Calu3 (cell line): ENCODE data around the gene NSMCE1. TPM values are rescaled to one million over a fixed set of nuclear protein-coding genes. Genes with fewer than 3 reads are reported as not detected.

Experiments
- BruUV-seq: library from RNA; stranded (reverse); fragments of 400-500 nt; replicated peaks from 2 replicates; lab custom pipeline; 2021; lab: Mats Ljungman, UMichigan
- CTCF ChIA-PET: fragments of 300-600 bp; sonication (Branson Sonifier 250); formaldehyde crosslinking; loops from one replicate; lab custom pipeline; 2022; ENCODE audit warnings: antibody characterized with exemption; lab: Charles Lee
- DNase-seq: peaks from one replicate; pipeline ENCODE4 v3.0.0; 2022
- H3K27ac Mint-ChIP-seq: one replicate; pipeline ENCODE4 v1.8.0; 2022; ENCODE audit warnings: mixed read lengths; ENCODE audit not compliant: unreplicated experiment
- H3K27me3 Mint-ChIP-seq: one replicate; pipeline ENCODE4 v1.8.0; 2022; ENCODE audit warnings: mixed read lengths; ENCODE audit not compliant: unreplicated experiment
- H3K36me3 Mint-ChIP-seq: one replicate; pipeline ENCODE4 v1.8.0; 2022; ENCODE audit warnings: mild to moderate bottlenecking, moderate library complexity, mixed read lengths; ENCODE audit not compliant: insufficient read depth, unreplicated experiment
- H3K4me1 Mint-ChIP-seq: one replicate; pipeline ENCODE4 v1.8.0; 2022; ENCODE audit warnings: mild to moderate bottlenecking, low read depth, mixed read lengths; ENCODE audit not compliant: unreplicated experiment
- H3K4me3 Mint-ChIP-seq: one replicate; pipeline ENCODE4 v1.8.0; 2022; ENCODE audit warnings: mild to moderate bottlenecking, low read depth, moderate library complexity, mixed read lengths; ENCODE audit not compliant: unreplicated experiment
- H3K9me3 Mint-ChIP-seq: one replicate; pipeline ENCODE4 v1.8.0; 2022; ENCODE audit warnings: low read depth, mixed read lengths; ENCODE audit not compliant: unreplicated experiment
- intact Hi-C: fragments of 100-400 bp; cut with micrococcal nuclease; formaldehyde crosslinking; loops from one replicate; pipeline ENCODE4 v1.10.0; 2022; ENCODE audit not compliant: unreplicated experiment
- total RNA-seq: library from RNA; stranded (reverse); gene quantifications from 2 replicates; pipeline ENCODE4 v1.2.3, GENCODE V29; 2022
- TF ChIP-seq, protein P1 (sequence below): fragments of 200-600 bp; IDR thresholded peaks from one replicate; pipeline ENCODE4 v1.8.0; 2022; ENCODE audit warnings: antibody characterized with exemption; ENCODE audit not compliant: unreplicated experiment

Gene NSMCE1
- total RNA-seq, 1 experiment from 2014 or later, result 83.2 TPM

DNA sequence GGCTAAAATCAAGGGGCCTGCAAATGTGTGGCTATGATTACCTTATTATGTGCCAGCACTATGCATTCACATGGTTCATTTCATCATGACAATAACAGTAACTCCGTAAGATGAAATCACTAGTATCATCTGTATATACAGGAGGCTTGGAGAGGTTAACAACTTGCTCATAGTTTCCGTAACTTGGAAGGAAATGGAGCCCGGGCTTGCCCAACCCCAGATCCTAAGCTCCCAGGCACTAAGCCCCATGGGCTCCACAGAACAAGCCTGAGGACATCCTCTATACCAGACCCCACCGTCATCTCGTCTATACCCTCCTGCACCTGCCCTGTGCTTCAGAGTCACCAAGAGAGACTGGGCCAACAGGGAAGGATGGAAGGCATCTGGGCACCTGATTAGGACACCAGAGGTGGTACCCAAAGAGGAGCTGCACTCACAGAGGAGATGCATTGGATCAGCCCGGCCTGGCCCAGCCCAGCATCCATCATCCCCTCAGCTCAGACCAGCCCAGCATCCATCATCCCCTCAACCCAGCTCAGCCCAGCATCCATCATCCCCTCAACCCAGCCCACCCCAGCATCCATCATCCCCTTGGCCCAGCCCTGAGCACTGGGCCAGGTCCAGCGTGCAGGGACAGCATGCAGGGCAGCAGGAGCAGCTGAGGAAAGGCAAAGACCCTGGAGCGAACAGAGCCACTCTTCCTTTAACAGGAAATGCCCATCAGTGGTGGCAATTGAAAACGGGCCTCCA lies 28.5 kb downstream of the NSMCE1 start:
- BruUV-seq, result no TSS peak
- Mint-ChIP-seq H3K27ac (no peak overlapping the region), H3K36me3 (peaks cover 16% of the 10 kb centered on the region), H3K4me3 (no peak overlapping the region), H3K9me3 (no peaks in the 10 kb centered on the region), H3K4me1 (peaks cover 31% of the 10 kb centered on the region), H3K27me3 (no peaks in the 10 kb centered on the region)
- no peak for DNase-seq
- intact Hi-C loops, result loop anchor here (10.0 kb wide), 1 partner anchor 215 kb away; no protein-coding TSS in a partner anchor
- TF ChIP-seq, protein P1, sequence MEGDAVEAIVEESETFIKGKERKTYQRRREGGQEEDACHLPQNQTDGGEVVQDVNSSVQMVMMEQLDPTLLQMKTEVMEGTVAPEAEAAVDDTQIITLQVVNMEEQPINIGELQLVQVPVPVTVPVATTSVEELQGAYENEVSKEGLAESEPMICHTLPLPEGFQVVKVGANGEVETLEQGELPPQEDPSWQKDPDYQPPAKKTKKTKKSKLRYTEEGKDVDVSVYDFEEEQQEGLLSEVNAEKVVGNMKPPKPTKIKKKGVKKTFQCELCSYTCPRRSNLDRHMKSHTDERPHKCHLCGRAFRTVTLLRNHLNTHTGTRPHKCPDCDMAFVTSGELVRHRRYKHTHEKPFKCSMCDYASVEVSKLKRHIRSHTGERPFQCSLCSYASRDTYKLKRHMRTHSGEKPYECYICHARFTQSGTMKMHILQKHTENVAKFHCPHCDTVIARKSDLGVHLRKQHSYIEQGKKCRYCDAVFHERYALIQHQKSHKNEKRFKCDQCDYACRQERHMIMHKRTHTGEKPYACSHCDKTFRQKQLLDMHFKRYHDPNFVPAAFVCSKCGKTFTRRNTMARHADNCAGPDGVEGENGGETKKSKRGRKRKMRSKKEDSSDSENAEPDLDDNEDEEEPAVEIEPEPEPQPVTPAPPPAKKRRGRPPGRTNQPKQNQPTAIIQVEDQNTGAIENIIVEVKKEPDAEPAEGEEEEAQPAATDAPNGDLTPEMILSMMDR, result no peak
- CTCF ChIA-PET, result interaction anchor here (0.6 kb wide), 1 partner anchor 9 kb away, joined by 3 read pairs; no protein-coding TSS in a partner anchor

DNA sequence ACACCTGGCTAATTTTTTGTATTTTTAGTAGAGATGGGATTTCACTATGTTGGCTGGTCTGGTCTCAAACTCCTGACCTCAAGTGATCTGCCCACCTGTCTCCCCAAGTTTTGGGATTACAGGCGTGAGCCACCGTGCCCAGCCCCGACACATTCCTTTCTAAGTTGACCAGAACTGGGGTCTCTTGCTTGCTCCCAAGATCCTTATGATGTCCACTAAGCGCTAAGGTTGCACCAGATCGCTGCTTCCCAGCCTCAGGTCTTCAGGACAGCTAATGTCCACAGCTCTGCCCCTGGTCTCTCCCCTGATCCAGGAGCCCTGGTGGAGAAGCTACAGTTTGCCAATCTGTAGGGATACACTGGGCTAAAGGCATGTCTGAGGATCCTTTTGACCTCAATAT lies 29.5 kb downstream of the NSMCE1 start:
- intact Hi-C loops, result loop anchor here (10.0 kb wide), 1 partner anchor 216 kb away; no protein-coding TSS in a partner anchor
- Mint-ChIP-seq H3K9me3 (no peaks in the 10 kb centered on the region), H3K4me1 (peaks cover 36% of the 10 kb centered on the region), H3K27me3 (no peaks in the 10 kb centered on the region), H3K4me3 (no peak overlapping the region), H3K36me3 (peaks cover 20% of the 10 kb centered on the region), H3K27ac (no peak overlapping the region)
- no peak for DNase-seq
- CTCF ChIA-PET, result interaction anchor here (0.6 to 0.7 kb wide), 2 partner anchors 605 to 1054 kb away, joined by 3 read pairs; no protein-coding TSS in a partner anchor
- no TSS peak for BruUV-seq
- TF ChIP-seq, protein P1, result no peak

DNA sequence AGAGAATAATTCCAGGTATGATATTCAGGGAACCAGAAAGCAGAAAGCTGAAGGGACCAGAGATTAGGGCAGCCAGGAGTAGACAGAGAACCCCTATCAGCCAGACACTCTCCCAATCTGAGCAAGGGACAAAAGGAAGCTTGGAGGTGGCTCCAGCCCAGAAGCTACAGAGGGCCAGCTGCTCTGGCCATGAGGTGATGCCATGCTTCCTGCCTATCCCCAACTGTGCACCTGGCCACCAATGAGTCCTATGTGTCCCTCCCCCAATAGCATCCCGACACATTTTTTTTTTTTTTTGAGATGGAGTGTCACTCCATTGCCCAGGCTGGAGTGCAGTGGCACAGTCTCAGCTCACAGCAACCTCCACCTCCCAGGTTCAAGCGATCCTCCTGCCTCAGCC lies 30.0 kb downstream of the NSMCE1 start:
- CTCF ChIA-PET, result interaction anchor here (0.6 to 0.7 kb wide), 2 partner anchors 605 to 1053 kb away, joined by 3 read pairs; no protein-coding TSS in a partner anchor
- Mint-ChIP-seq H3K9me3 (no peaks in the 10 kb centered on the region), H3K4me1 (peaks cover 33% of the 10 kb centered on the region), H3K36me3 (peaks cover 20% of the 10 kb centered on the region), H3K4me3 (no peak overlapping the region), H3K27ac (no peak overlapping the region), H3K27me3 (no peaks in the 10 kb centered on the region)
- BruUV-seq, result no TSS peak
- TF ChIP-seq, protein P1, result no peak
- DNase-seq, result no peak
- intact Hi-C loops, result loop anchor here (10.0 kb wide), 1 partner anchor 216 kb away; no protein-coding TSS in a partner anchor

DNA sequence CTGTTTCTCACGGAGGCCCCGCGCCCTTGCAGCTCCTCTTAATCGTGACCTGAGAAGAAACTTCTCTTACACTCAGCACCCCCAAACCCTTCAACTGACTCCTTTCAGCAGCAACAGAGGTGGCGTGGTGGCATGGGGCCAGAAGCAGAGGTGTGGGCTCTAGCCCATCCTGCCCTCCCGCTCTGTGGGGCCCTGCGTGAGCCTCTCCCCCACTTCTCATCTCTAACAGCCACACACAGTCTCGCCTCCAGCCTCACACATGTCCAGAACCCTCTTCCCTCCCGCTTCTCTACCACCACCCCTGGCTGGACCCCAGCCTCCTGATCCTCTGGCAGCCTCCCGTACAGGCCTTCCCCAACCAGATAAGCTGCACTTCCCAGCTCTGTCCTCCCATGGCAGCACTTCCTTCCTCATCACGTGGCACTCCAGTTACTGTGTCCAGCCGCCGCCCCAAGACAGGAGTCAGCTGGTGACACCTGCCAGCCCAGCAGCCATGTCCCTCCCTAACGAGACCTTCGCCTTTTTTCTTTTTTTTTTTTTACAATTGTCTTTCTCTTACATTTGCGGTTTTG lies 30.5 kb downstream of the NSMCE1 start:
- no peak overlapping the region for H3K27ac Mint-ChIP-seq

More for the DNA sequence above, 30.5 kb downstream of the NSMCE1 start:
- H3K4me3 Mint-ChIP-seq, result no peak overlapping the region
- TF ChIP-seq, protein P1, result no peak
- no peaks in the 10 kb centered on the region for H3K9me3 Mint-ChIP-seq
- peaks cover 28% of the 10 kb centered on the region for H3K4me1 Mint-ChIP-seq
- intact Hi-C loops, result loop anchor here (10.0 kb wide), 1 partner anchor 217 kb away; no protein-coding TSS in a partner anchor
- no TSS peak for BruUV-seq
- DNase-seq, result no peak
- CTCF ChIA-PET, result interaction anchor here (0.6 kb wide), 1 partner anchor 1053 kb away, joined by 3 read pairs; no protein-coding TSS in a partner anchor
- H3K27me3 Mint-ChIP-seq, result no peaks in the 10 kb centered on the region
- peaks cover 20% of the 10 kb centered on the region for H3K36me3 Mint-ChIP-seq
